Spleen (tissue), 7 donors: ENCODE results near the gene RAI14.

Source experiments
- CTCF ChIP-seq, 11 experiments: fragments of 200-600 bp in 7 of 11; fragments of 450-650 bp in 4 of 11; sonication (generic) in 4 of 11; IDR thresholded peaks in 8 of 11; conservative IDR thresholded peaks in 3 of 11; 1 replicate in 7 of 11; 2 replicates in 4 of 11; pipeline versions ENCODE4 v1.4.0 to v1.8.0; 2016 to 2021; ENCODE audit warnings: antibody characterized with exemption in 11 of 11, inconsistent platforms in 4 of 11, mild to moderate bottlenecking in 1 of 11
- POLR2A ChIP-seq, 3 donors: fragments of 450-650 bp; IDR thresholded peaks; one replicate each; pipeline ENCODE4 v1.5.1; 2017; ENCODE audit warnings: antibody characterized with exemption in 3 of 3, mild to moderate bottlenecking in 1 of 3
- POLR2AphosphoS5 ChIP-seq, 3 donors: sonication (generic); formaldehyde crosslinking; IDR thresholded peaks; one replicate each; pipeline ENCODE4 v1.5.1; 2017; ENCODE audit warnings: antibody characterized with exemption in 3 of 3
- donor health status: DM: no; HTN: no; CAD: no; lungs with moderate emphysema.
- donor health status: DM: no; HTN: no; CAD: no.
- donor health status: DM: no; HTN: no; CAD: no.

DNA sequence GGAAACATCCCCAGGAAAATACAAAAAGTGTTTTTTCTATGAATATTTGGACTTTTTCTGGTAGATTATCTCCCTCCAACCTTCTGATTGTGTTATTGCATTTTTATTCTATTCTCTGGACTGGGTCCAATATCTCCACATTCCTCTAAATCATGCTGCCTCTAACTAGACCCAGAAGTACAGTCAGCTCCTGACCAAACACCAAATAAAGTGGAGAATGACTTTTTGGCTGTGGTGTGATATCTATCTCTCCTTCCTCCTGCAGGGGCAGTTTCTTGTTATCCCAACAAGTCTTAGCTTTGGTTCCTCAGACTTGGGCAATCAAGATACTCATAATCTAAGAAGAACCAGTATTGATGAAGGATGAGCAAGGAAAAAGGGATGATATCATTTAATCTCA is 3.2 kb upstream of the RAI14 start:
- TF ChIP-seq POLR2A (IDR thresholded peaks at IDR 0.05) (no peak), CTCF (IDR thresholded peaks at IDR 0.05 in 8 of 11, conservative IDR thresholded peaks at IDR 0.05 in 3 of 11) (no peak), POLR2AphosphoS5 (IDR thresholded peaks at IDR 0.05) (no peak)
